Stimulated activated naive CD8-positive, alpha-beta T cell treated with anti-CD3 and anti-CD28 coated beads, Interleukin-15, amount 100 ng/mL, for 72 hours (primary cell): ENCODE measurements around the gene PRPF31.

ENCODE experiments used
- ATAC-seq: fragments of 150-1000 bp; cut with Tn5 transposase; 2 replicates; pipeline ENCODE4 v1.10.0; 2021; ENCODE audit warnings: mild to moderate bottlenecking, moderate library complexity
- DNase-seq, 2 donors: peaks; one replicate each; pipeline ENCODE4 v3.0.0; 2021 to 2022
- H3K27ac Mint-ChIP-seq, 2 donors: one replicate each; pipeline ENCODE4 v1.8.0; 2022; ENCODE audit warnings: mild to moderate bottlenecking in 2 of 2, mixed read lengths in 2 of 2, moderate library complexity in 2 of 2
- H3K27me3 Mint-ChIP-seq: one replicate; pipeline ENCODE4 v1.8.0; 2022; ENCODE audit warnings: mixed read lengths
- H3K4me1 Mint-ChIP-seq: one replicate; pipeline ENCODE4 v1.8.0; 2022; ENCODE audit warnings: mild to moderate bottlenecking, mixed read lengths
- H3K4me3 Mint-ChIP-seq, 2 donors: one replicate each; pipeline ENCODE4 v1.8.0; 2022; ENCODE audit warnings: mild to moderate bottlenecking in 2 of 2, mixed read lengths in 2 of 2, moderate library complexity in 1 of 2
- H3K9me3 Mint-ChIP-seq, 2 donors: one replicate each; pipeline ENCODE4 v1.8.0; 2022; ENCODE audit warnings: mixed read lengths in 2 of 2

PRPF31 gene

GRCh38 chr19:54149021-54149812 lies 33.7 kb downstream of the PRPF31 start:
- Mint-ChIP-seq H3K9me3 (no peaks in the 10 kb centered on the region), H3K4me1 (peaks cover 24% of the 10 kb centered on the region), H3K27me3 (no peaks in the 10 kb centered on the region), H3K4me3 (no peak overlapping the region), H3K27ac (peak overlapping the region; percentile 40 to 68)
- ATAC-seq (no peak), DNase-seq (no peak)

GRCh38 chr19:54151362-54152035 lies 35.9 kb downstream of the PRPF31 start:
- Mint-ChIP-seq H3K4me3 (no peak overlapping the region), H3K27me3 (no peaks in the 10 kb centered on the region), H3K27ac (peak overlapping the region in 1 of 2 donors; percentile 93), H3K4me1 (peaks cover 35% of the 10 kb centered on the region), H3K9me3 (no peaks in the 10 kb centered on the region)
- no peak for ATAC-seq
- DNase-seq, result no peak

GRCh38 chr19:54152267-54152666 lies 36.7 kb downstream of the PRPF31 start:
- DNase-seq (no peak), ATAC-seq (no peak)
- H3K27me3 Mint-ChIP-seq, result no peaks in the 10 kb centered on the region
- peak overlapping the region in 1 of 2 donors; percentile 87 for H3K27ac Mint-ChIP-seq
- peaks cover 42% of the 10 kb centered on the region for H3K4me1 Mint-ChIP-seq
- H3K9me3 Mint-ChIP-seq, result no peaks in the 10 kb centered on the region
- no peak overlapping the region for H3K4me3 Mint-ChIP-seq

GRCh38 chr19:54152878-54153524 lies 37.4 kb downstream of the PRPF31 start:
- DNase-seq (no peak), ATAC-seq (peak; percentile 31)
- no peaks in the 10 kb centered on the region for H3K9me3 Mint-ChIP-seq
- H3K27ac Mint-ChIP-seq, result peak overlapping the region in 1 of 2 donors; percentile 50
- no peaks in the 10 kb centered on the region for H3K27me3 Mint-ChIP-seq
- H3K4me1 Mint-ChIP-seq, result peaks cover 45% of the 10 kb centered on the region
- no peak overlapping the region for H3K4me3 Mint-ChIP-seq

- no peak overlapping the region for H3K4me3 Mint-ChIP-seq
- ATAC-seq, result no peak
- H3K4me1 Mint-ChIP-seq, result peaks cover 54% of the 10 kb centered on the region
- H3K9me3 Mint-ChIP-seq, result no peaks in the 10 kb centered on the region
- no peak for DNase-seq
- peak overlapping the region in 1 of 2 donors; percentile 88 for H3K27ac Mint-ChIP-seq
- H3K27me3 Mint-ChIP-seq, result no peaks in the 10 kb centered on the region
Measured at GRCh38 chr19:54153731-54154326, 38.3 kb downstream of the PRPF31 start.

- DNase-seq (peak; percentile 35 to 53), ATAC-seq (peak; percentile 5)
- Mint-ChIP-seq H3K4me1 (peaks cover 56% of the 10 kb centered on the region), H3K27me3 (no peaks in the 10 kb centered on the region), H3K27ac (peak overlapping the region; percentile 41 to 91), H3K9me3 (no peaks in the 10 kb centered on the region), H3K4me3 (peak overlapping the region in 1 of 2 donors; percentile 19)
Measured at GRCh38 chr19:54154603-54155345, 39.2 kb downstream of the PRPF31 start.

- Mint-ChIP-seq H3K27me3 (no peaks in the 10 kb centered on the region), H3K27ac (peak overlapping the region in 1 of 2 donors; percentile 81), H3K4me3 (no peak overlapping the region), H3K4me1 (peaks cover 66% of the 10 kb centered on the region), H3K9me3 (no peaks in the 10 kb centered on the region)
- DNase-seq (no peak), ATAC-seq (no peak)
Measured at GRCh38 chr19:54155694-54156093, 40.1 kb downstream of the PRPF31 start.

- ATAC-seq, result no peak
- Mint-ChIP-seq H3K4me3 (no peak overlapping the region), H3K27ac (peak overlapping the region in 1 of 2 donors; percentile 88), H3K9me3 (no peaks in the 10 kb centered on the region), H3K4me1 (peaks cover 74% of the 10 kb centered on the region), H3K27me3 (no peaks in the 10 kb centered on the region)
- DNase-seq, result no peak
Measured at GRCh38 chr19:54156490-54156889, 40.9 kb downstream of the PRPF31 start.

GRCh38 chr19:54156953-54157352 lies 41.4 kb downstream of the PRPF31 start:
- Mint-ChIP-seq H3K9me3 (no peaks in the 10 kb centered on the region), H3K4me3 (no peak overlapping the region), H3K27me3 (no peaks in the 10 kb centered on the region), H3K4me1 (peaks cover 78% of the 10 kb centered on the region), H3K27ac (peak overlapping the region in 1 of 2 donors; percentile 88)
- DNase-seq (no peak), ATAC-seq (no peak)

GRCh38 chr19:54158812-54159351 lies 43.3 kb downstream of the PRPF31 start:
- peak overlapping the region; percentile 62 to 99 for H3K27ac Mint-ChIP-seq
- no peaks in the 10 kb centered on the region for H3K9me3 Mint-ChIP-seq
- peaks cover 1% of the 10 kb centered on the region for H3K27me3 Mint-ChIP-seq
- no peak for ATAC-seq
- peaks cover 79% of the 10 kb centered on the region for H3K4me1 Mint-ChIP-seq
- peak; percentile 42 to 43 for DNase-seq
- H3K4me3 Mint-ChIP-seq, result peak overlapping the region; percentile 90 to 98

- Mint-ChIP-seq H3K4me1 (peaks cover 79% of the 10 kb centered on the region), H3K27ac (peak within 1 kb of the TSS; percentile 99), H3K9me3 (no peaks in the 10 kb centered on the region), H3K27me3 (peaks cover 8% of the 10 kb centered on the region), H3K4me3 (peak within 1 kb of the TSS; percentile 90 to 98)
- DNase-seq (peak; percentile 97 to 99), ATAC-seq (peak; percentile 94)
Measured at GRCh38 chr19:54159352-54160181, 44.0 kb downstream of the PRPF31 start, which contains the start of gene LENG1. Gene LENG1 (minus strand): TSS chr19:54159721. CDS start chr19:54159695, 26 bp downstream.

- no peaks in the 10 kb centered on the region for H3K9me3 Mint-ChIP-seq
- H3K4me3 Mint-ChIP-seq, result peak overlapping the region; percentile 90 to 98
- ATAC-seq (no peak), DNase-seq (no peak)
- peak overlapping the region; percentile 97 for H3K27ac Mint-ChIP-seq
- peaks cover 10% of the 10 kb centered on the region for H3K27me3 Mint-ChIP-seq
- peaks cover 78% of the 10 kb centered on the region for H3K4me1 Mint-ChIP-seq
Measured at GRCh38 chr19:54160182-54160811, 44.7 kb downstream of the PRPF31 start.

GRCh38 chr19:54160854-54161253 lies 45.3 kb downstream of the PRPF31 start:
- Mint-ChIP-seq H3K4me3 (peak overlapping the region; percentile 90 to 98), H3K4me1 (peaks cover 77% of the 10 kb centered on the region), H3K27ac (peak overlapping the region in 1 of 2 donors; percentile 74), H3K27me3 (peaks cover 10% of the 10 kb centered on the region), H3K9me3 (no peaks in the 10 kb centered on the region)
- DNase-seq, result no peak
- ATAC-seq, result no peak
